ENCODE data around the gene RCOR1. TPM values are rescaled to one million over a fixed set of nuclear protein-coding genes. Genes with fewer than 3 reads are reported as not detected.
"Not testable (repeated sequence)": the region's sequence is repeated elsewhere in the genome, so short reads cannot be mapped to it uniquely, and the experiment has no call there.

RCOR1 gene
- total RNA-seq (2014; rRNA removed; shearing (Covaris generic)), result 15.4 and 21.9 TPM in 2 replicates

DNA sequence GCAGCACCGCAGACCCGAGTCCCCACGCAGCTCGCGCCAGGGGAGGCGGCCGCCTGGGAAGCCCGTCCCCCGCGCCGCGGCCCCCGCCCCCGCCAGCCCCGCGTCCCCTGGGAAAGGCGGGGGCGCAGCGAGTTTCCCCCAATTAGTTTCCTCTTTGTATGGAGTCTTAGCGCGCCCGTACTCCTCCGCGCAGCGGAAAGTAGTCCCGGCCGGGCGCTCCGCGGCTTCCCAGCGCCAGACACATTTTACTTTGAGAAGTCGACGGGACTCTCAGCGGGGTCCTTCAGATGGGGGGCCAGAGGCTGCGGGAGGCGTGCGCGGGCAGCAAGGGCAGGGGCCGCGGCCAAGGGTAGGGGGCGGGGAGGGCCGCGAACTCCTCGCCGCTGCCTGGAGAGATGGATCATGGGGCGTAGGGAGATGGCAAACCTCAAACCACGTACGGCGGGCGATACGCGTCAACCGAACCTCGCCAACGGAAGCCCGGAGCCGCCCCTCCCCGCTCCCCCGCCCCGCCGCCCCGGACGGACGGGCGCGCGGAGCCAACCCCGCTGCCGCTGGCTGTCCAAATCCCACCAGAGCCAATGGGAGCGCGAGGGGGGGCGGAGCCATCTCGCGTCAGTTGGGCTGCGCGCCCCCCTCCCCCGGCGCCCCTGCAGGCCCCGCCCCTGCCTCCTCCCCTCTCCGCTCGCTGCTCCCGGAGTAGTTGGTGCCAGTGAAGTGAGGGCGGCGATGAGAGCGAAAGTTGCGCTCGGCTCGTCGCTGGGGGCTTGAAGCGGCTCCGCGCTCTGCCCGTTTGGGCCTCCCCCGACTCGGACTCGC, at the start of gene RCOR1:
RCOR1 (plus strand) TSS at position 706 of the 819 bp plus-strand sequence. CDS start 238 bp downstream, outside the sequence.
- peaks cover 31% of the 10 kb centered on the region for H3K36me3 ChIP-seq
- 0 out of 2 replicates have a peak, but pooled peaks cover 4% of the 10 kb centered on the region for H3K27me3 ChIP-seq (replicated peaks)
- H3K9me3 ChIP-seq (replicated peaks), result no peaks in the 10 kb centered on the region
- H3K4me1 ChIP-seq (replicated peaks), result peaks cover 38% of the 10 kb centered on the region
- H3K27ac ChIP-seq, result peak within 1 kb of the TSS; percentile 98
- peak within 1 kb of the TSS; percentile 79 for H3K4me3 ChIP-seq
- DNase-seq (ENCODE audit: low read depth in 1 of 2, low spot score in 2 of 2), result peak; percentile 82 to 97

DNA sequence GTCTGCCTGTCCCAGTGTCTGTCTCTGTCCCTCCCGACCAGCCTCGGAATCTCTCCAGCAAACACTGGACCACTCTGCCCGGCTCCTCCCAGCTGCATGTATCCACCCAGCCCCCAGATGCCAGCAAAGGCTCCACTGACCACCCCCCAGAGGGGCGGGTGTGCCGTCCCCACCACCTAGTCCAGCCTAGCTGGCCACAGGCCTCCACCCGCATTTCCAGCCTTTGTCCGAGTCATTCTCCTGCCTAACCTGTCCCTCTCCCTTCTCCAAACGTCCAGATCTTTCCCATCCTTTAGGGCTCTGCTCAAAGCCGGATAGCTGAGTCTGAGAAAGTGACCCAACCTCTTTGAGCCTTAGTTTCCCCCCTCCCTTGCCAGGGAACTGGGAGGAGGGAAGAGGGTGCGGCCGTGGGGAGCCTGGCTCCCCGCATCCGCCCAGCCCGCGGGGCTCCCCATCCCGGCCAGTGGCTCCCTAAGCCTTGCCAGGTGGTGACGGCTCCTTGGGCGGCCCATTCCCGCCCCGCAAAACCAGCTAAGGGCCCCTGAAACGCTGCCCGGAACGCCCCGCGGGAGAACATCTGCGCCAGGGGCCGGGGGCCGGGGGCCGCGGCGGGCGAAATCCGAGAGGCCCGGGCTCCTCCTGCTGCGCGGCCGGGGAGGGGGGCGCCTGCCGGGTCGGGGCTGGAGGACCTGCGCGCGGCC, 48.3 kb upstream of the RCOR1 start:
- H3K9me3 ChIP-seq (replicated peaks), result no peaks in the 10 kb centered on the region
- DNase-seq (ENCODE audit: low read depth in 1 of 2, low spot score in 2 of 2), result no peak
- no peak overlapping the region for H3K27ac ChIP-seq
- peaks cover 12% of the 10 kb centered on the region; the same call in 1 of the 2 replicates for H3K4me1 ChIP-seq (replicated peaks)
- H3K4me3 ChIP-seq, result no peak overlapping the region
- no peaks in the 10 kb centered on the region for H3K36me3 ChIP-seq
- no peaks in the 10 kb centered on the region for H3K27me3 ChIP-seq (replicated peaks)

DNA sequence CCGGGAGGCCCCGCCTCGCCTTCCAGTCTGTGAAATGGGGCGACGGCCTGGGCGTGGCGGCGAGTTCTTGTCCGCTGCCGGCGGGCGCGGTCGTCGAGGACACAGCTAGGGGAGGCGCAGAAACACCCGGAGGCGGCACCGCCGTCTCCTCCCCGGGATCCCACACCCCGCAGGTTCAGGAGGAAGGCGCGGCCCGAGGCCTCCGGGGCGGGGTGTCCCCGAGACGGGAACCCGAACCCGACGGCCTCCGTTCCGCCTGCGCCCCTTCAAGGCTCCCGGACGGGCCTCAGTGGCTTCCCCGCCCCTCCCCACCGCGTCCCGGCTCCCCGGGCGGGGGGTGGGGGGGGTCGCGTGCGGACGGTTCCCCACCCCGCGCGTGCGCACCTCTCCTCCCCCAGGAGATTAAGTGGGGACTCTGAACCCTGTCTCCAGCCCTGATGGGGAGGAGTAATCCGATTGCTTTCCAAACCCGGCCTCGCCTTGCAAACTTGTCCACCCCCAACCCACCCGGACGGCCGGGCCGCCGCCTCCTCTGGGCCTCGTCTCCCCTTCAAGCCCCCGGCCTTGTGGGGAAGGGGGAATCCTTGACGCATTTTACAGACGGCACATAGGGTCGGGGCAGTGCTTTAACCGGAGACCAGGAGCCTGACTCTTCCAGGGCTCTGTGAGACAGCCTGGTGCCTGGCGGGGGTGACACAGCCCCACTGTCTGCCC, 47.5 kb upstream of the RCOR1 start:
- Histone ChIP-seq H3K9me3 (replicated peaks) (no peaks in the 10 kb centered on the region), H3K4me3 (no peak overlapping the region), H3K4me1 (replicated peaks) (peaks cover 12% of the 10 kb centered on the region; the same call in 1 of the 2 replicates), H3K27ac (no peak overlapping the region), H3K27me3 (replicated peaks) (no peaks in the 10 kb centered on the region), H3K36me3 (no peaks in the 10 kb centered on the region)
- DNase-seq (ENCODE audit: low read depth in 1 of 2, low spot score in 2 of 2), result no peak

DNA sequence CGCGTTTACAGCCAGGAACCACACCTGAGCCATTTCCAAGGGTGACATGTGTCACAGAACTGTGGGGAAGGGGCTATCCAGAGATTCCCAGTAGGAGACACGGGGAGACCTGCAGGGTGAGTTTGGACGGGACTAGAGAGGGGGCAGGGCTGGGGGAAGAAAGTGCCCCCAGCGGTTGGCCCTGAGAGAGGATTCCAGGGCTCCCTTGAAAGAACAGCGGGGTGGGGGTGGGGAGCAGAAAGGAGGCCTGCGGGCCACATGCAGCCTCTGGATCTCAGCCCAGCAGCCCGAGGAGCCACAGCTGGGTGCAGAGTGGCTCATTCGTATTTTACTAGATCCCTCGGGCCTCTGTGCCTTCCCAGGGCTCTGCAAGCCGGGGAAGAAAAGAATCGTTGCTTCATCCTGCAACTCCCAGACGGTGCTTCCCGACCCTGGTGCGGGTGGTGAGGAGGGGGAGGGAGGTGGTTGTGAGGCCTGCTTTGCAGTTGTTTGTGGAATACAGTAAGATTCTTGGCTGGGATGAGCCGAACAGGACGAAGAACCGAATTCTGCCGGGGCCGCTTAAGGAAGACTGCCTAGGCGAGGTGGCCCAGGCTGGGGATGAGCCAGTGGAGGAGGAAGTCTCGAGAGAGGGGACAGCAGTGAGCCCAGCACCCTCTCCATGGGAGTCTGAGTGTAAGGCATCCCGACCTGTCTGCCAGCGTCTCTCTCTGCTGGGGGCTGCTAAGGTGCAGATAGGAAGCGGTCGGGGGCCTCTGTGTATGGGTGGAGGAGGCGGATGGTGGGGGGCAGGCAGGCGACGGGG, 46.8 kb upstream of the RCOR1 start:
- Histone ChIP-seq H3K9me3 (replicated peaks) (no peaks in the 10 kb centered on the region), H3K36me3 (no peaks in the 10 kb centered on the region), H3K27me3 (replicated peaks) (no peaks in the 10 kb centered on the region), H3K27ac (no peak overlapping the region), H3K4me1 (replicated peaks) (peaks cover 12% of the 10 kb centered on the region; the same call in 1 of the 2 replicates), H3K4me3 (no peak overlapping the region)
- no peak for DNase-seq (ENCODE audit: low read depth in 1 of 2, low spot score in 2 of 2)

- no peak overlapping the region for H3K27ac ChIP-seq
- DNase-seq (ENCODE audit: low read depth in 1 of 2, low spot score in 2 of 2), result no peak
- no peaks in the 10 kb centered on the region for H3K36me3 ChIP-seq
- H3K4me1 ChIP-seq (replicated peaks), result peaks cover 28% of the 10 kb centered on the region
- H3K9me3 ChIP-seq (replicated peaks), result no peaks in the 10 kb centered on the region
- H3K27me3 ChIP-seq (replicated peaks), result no peaks in the 10 kb centered on the region
- no peak overlapping the region for H3K4me3 ChIP-seq
Measured at GRCh38 chr14:102548616-102549240, 43.7 kb upstream of the RCOR1 start.

DNA sequence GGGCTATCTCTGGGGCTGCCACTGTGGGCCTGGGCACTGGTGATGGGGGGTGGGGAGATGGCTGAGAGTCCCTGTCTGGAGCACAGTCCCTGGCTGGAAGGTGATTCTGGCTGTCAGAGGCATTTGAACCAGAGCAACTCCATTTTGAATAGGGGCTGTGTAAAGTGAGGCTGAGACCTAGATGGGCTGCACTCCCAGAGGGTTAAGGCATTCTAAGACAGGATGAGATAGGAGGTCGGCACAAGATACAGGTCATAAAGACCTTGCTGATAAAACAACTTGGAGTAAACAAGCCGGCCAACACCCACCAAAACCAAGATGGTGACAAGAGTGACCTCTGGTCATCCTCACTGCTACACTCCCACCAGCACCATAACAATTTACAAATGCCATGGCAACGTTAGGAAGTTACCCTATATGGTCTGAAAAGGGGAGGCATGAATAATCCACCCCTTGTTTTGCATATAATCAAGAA, 41.5 kb upstream of the RCOR1 start:
- H3K9me3 ChIP-seq (replicated peaks); H3K27me3 ChIP-seq (replicated peaks); DNase-seq (ENCODE audit: low read depth in 1 of 2, low spot score in 2 of 2); H3K36me3 ChIP-seq; H3K27ac ChIP-seq; H3K4me3 ChIP-seq: not testable (repeated sequence)
- H3K4me1 ChIP-seq (replicated peaks), result peaks cover 38% of the 10 kb centered on the region

- H3K4me3 ChIP-seq, result peak overlapping the region; percentile 16
- no peaks in the 10 kb centered on the region for H3K9me3 ChIP-seq (replicated peaks)
- H3K36me3 ChIP-seq, result no peaks in the 10 kb centered on the region
- peak; percentile 24 to 65 for DNase-seq (ENCODE audit: low read depth in 1 of 2, low spot score in 2 of 2)
- H3K4me1 ChIP-seq (replicated peaks), result peaks cover 38% of the 10 kb centered on the region
- H3K27ac ChIP-seq, result peak overlapping the region; percentile 36
- no peaks in the 10 kb centered on the region for H3K27me3 ChIP-seq (replicated peaks)
Measured at GRCh38 chr14:102551995-102552705, 40.3 kb upstream of the RCOR1 start.

GRCh38 chr14:102554821-102555819, 37.3 kb upstream of the RCOR1 start:
- no peaks in the 10 kb centered on the region for H3K27me3 ChIP-seq (replicated peaks)
- H3K27ac ChIP-seq, result peak overlapping the region; percentile 66
- peaks cover 26% of the 10 kb centered on the region for H3K4me1 ChIP-seq (replicated peaks)
- peak overlapping the region; percentile 72 for H3K4me3 ChIP-seq
- H3K9me3 ChIP-seq (replicated peaks), result no peaks in the 10 kb centered on the region
- H3K36me3 ChIP-seq, result no peaks in the 10 kb centered on the region
- peak in 1 of 2 experiments; percentile 41 for DNase-seq (ENCODE audit: low read depth in 1 of 2, low spot score in 2 of 2)

- Histone ChIP-seq H3K27ac (no peak overlapping the region), H3K9me3 (replicated peaks) (no peaks in the 10 kb centered on the region), H3K4me1 (replicated peaks) (peaks cover 26% of the 10 kb centered on the region), H3K4me3 (no peak overlapping the region), H3K36me3 (no peaks in the 10 kb centered on the region), H3K27me3 (replicated peaks) (no peaks in the 10 kb centered on the region)
- DNase-seq (ENCODE audit: low read depth in 1 of 2, low spot score in 2 of 2), result no peak
Measured at GRCh38 chr14:102556098-102556677, 36.3 kb upstream of the RCOR1 start.

DNA sequence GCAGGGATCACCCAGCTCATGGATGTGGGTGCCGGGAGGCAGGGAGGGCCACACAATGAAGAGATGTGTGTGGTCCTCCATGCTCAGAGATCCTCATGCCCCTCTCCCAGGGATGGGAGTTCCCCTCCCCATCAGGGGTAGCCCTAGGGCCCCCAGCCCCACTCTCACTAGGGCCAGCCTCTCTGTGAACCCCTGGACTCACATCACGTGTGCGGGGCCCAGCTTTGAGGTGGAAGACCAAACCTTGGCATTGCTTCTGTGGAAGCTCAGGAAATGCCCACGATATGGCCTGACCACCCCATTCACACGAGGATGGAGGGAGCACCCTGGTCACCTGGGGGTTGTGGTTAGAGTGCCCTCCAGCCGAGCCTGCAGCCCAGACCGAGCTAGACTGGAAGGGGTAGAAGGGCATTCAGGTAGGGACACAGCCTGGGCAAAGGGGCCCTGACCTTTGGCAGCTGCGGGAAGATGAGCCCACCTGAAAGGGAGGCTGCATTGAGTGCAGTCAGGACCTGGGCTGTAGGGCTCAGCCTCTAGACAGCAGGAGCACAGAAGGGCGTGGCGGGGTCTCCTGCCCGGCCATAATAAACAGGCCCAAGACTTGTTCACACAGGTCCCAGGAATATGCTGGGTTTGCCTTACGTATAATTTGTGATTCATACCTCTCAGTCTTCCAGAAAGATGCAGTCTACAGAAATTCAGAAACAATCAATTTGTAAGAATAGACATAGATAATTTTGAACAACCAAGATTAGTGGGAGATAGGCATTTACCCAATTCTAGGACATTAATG, 34.8 kb upstream of the RCOR1 start:
- no peak overlapping the region for H3K27ac ChIP-seq
- DNase-seq (ENCODE audit: low read depth in 1 of 2, low spot score in 2 of 2), result no peak
- H3K9me3 ChIP-seq (replicated peaks), result no peaks in the 10 kb centered on the region
- no peaks in the 10 kb centered on the region for H3K36me3 ChIP-seq
- H3K27me3 ChIP-seq (replicated peaks), result no peaks in the 10 kb centered on the region
- peaks cover 16% of the 10 kb centered on the region for H3K4me1 ChIP-seq (replicated peaks)
- H3K4me3 ChIP-seq, result no peak overlapping the region
